Stomach (tissue), 9 donors: ENCODE data around the gene CLIC3. TPM values are rescaled to one million over a fixed set of nuclear protein-coding genes. Genes with fewer than 3 reads are reported as not detected.

Source experiments
- DNase-seq, 2 donors: peaks; one replicate each; pipeline versions ENCODE4 v3.0.0 to v3.0.0-alpha.2; 2013 to 2019
- H3K27ac ChIP-seq, 5 donors: fragments of 200-600 bp in 4 of 5; sonication (generic) in 4 of 5; one replicate each; pipeline ENCODE4 v1.5.1; 2013 to 2019; ENCODE audit warnings: mild to moderate bottlenecking in 1 of 5, moderate library complexity in 1 of 5
- H3K27me3 ChIP-seq, 3 donors: fragments of 200-600 bp; sonication (generic); one replicate each; pipeline ENCODE4 v1.5.1; 2017 to 2019; ENCODE audit warnings: mixed run types in 1 of 3
- H3K36me3 ChIP-seq, 4 donors: fragments of 200-600 bp; sonication (generic); 1 replicate in 3 of 4; 2 replicates in 1 of 4; pipeline ENCODE4 v1.5.1; 2016 to 2019
- H3K4me1 ChIP-seq, 4 donors: fragments of 200-600 bp; sonication (generic); one replicate each; pipeline ENCODE4 v1.5.1; 2016 to 2019
- H3K4me3 ChIP-seq, 4 donors: fragments of 200-600 bp; sonication (generic) in 3 of 4; one replicate each; pipeline ENCODE4 v1.5.1; 2016 to 2019; ENCODE audit warnings: mild to moderate bottlenecking in 1 of 4
- H3K9me3 ChIP-seq, 4 donors: fragments of 200-600 bp; sonication (generic); one replicate each; pipeline ENCODE4 v1.5.1; 2016 to 2019
- CTCF ChIP-seq, 7 experiments: fragments of 450-650 bp in 4 of 7; fragments of 200-600 bp in 3 of 7; sonication (generic) in 3 of 7; IDR thresholded peaks; one replicate each; pipeline ENCODE4 v1.5.1; 2016 to 2019; ENCODE audit warnings: antibody characterized with exemption in 7 of 7, control low read depth in 2 of 7, mild to moderate bottlenecking in 1 of 7
- EP300 ChIP-seq: sonication (generic); formaldehyde crosslinking; IDR thresholded peaks from one replicate; pipeline ENCODE4 v1.6.1; 2017; ENCODE audit warnings: antibody characterized with exemption
- POLR2A ChIP-seq, 4 donors: fragments of 450-650 bp; IDR thresholded peaks; one replicate each; pipeline ENCODE4 v1.6.1; 2016; ENCODE audit warnings: antibody characterized with exemption in 4 of 4, control low read depth in 2 of 4, mild to moderate bottlenecking in 1 of 4, moderate library complexity in 1 of 4
- POLR2AphosphoS5 ChIP-seq, 3 donors: sonication (generic); formaldehyde crosslinking; IDR thresholded peaks; one replicate each; pipeline ENCODE4 v1.6.1; 2016; ENCODE audit warnings: antibody characterized with exemption in 3 of 3
- WGBS, 5 donors: extraction: QIAGEN DNeasy Blood & Tissue Kit in 3 of 5; methylation state at CpG; one replicate each; pipeline versions ENCODE4 v1.1.5 to v1.1.7; 2013 to 2018; 5-methylcytosine and 5-hydroxymethylcytosine counted together
- intact Hi-C: fragments of 100-400 bp; cut with DNase I; formaldehyde crosslinking; loops from one replicate; pipeline ENCODE4 v1.15.1; 2023; ENCODE audit warnings: low total_unique reads
- polyA plus RNA-seq, 3 donors: library from polyadenylated mRNA; stranded (reverse); fragments of 200-250 nt; gene quantifications; one replicate each; pipeline ENCODE4 v1.2.3, GENCODE V29; 2013
- total RNA-seq, 5 donors: library from RNA; depleted of rRNA; stranded (reverse); fragments of >200 nt; gene quantifications; one replicate each; pipeline versions ENCODE4 v1.1.0 to v1.2.3, GENCODE V29; 2014 to 2016
- donor health status: healthy with polysubstance abuse.
- donor health status: Bipolar disorder and iron deficiency.
- donor health status: healthy.

The CLIC3 gene
- total and polyA plus RNA-seq, 8 donors: 3.3 to 70.9 (median 9.7) TPM; not detected in 4

- peak overlapping the region in 4 of 5 donors; percentile 7 to 51 (median 14) for H3K27ac ChIP-seq
- no peaks in the 10 kb centered on the region for H3K9me3 ChIP-seq
- WGBS, 5 donors: 67 to 84% (median 70%) methylated on average over 13 to 17 of the region's 17 CpGs
- peaks cover 12 to 69% (median 34%) of the 10 kb centered on the region in 3 donors for H3K27me3 ChIP-seq
- no peak for DNase-seq
- intact Hi-C loops: no loop called here
- TF ChIP-seq POLR2A (IDR thresholded peaks at IDR 0.05): no peak
- TF ChIP-seq POLR2AphosphoS5 (IDR thresholded peaks at IDR 0.05): no peak
- TF ChIP-seq EP300: no peak
- no peak for TF ChIP-seq CTCF (IDR thresholded peaks at IDR 0.05)
- H3K4me3 ChIP-seq: no peak overlapping the region
- no peaks in the 10 kb centered on the region for H3K36me3 ChIP-seq
- H3K4me1 ChIP-seq: peaks cover 15 to 30% (median 30%) of the 10 kb centered on the region in 4 donors
These were observed 14.7 kb downstream of the CLIC3 start for GRCh38 chr9:136981588-136982231.

DNA sequence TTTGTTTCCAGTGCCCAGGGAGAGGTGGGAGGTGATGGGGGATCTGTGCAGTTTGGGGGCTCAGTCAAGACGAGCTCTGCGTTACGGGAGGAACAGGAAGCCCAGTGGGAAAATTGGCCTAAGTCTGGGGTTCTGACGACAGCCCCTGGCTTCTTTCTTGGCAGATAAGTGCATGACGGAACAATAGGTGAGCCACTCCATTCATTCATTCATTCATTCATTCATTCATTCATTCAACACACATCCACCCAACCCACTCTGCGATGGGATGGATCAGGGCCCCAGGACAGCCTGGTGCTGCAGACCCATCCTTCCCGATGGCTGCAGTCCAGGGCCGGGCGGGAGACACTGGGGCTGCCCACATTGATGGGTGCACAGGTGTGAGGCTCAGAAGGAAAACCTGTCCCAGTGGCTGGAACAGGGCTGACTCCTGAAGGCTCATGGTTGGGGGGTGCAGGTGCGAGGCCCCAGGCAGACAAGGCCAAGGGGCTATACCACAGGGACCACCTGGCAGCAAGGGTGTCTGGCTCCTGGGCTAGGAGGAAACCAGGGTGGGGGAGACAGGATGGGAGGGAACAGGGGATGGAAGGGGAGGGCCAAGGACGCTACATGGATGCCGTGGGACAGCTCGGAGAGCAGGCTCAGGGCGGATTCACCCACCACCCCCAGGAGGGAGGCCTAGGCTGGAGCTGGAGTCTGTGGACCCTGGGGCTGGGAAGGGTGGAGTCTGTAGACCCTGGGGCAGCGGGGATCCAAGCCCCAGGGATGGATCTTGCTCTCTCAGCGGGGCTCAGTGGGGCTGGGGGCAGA lies 15.5 kb downstream of the CLIC3 start:
- Histone ChIP-seq H3K9me3 (no peaks in the 10 kb centered on the region), H3K4me1 (peaks cover 15 to 38% (median 34%) of the 10 kb centered on the region in 4 donors), H3K27ac (peak overlapping the region in 4 of 5 donors; percentile 9 to 51 (median 26)), H3K36me3 (no peaks in the 10 kb centered on the region), H3K4me3 (no peak overlapping the region), H3K27me3 (peaks cover 12 to 67% (median 29%) of the 10 kb centered on the region in 3 donors)
- 86 to 91% (median 90%) methylated on average over 11 to 16 of the region's 16 CpGs for WGBS, 5 donors
- no peak for DNase-seq
- intact Hi-C loops: no loop called here
- TF ChIP-seq POLR2A (IDR thresholded peaks at IDR 0.05) (no peak), EP300 (no peak), POLR2AphosphoS5 (IDR thresholded peaks at IDR 0.05) (no peak), CTCF (IDR thresholded peaks at IDR 0.05) (no peak)

GRCh38 chr9:136979769-136980587 lies 16.4 kb downstream of the CLIC3 start:
- peaks cover 4 to 58% (median 20%) of the 10 kb centered on the region in 3 donors for H3K27me3 ChIP-seq
- no peaks in the 10 kb centered on the region for H3K9me3 ChIP-seq
- H3K4me3 ChIP-seq: peak overlapping the region in 1 of 4 donors; percentile 6
- DNase-seq: no peak
- intact Hi-C loops: no loop called here
- H3K36me3 ChIP-seq: no peaks in the 10 kb centered on the region
- peaks cover 16 to 42% (median 32%) of the 10 kb centered on the region in 4 donors for H3K4me1 ChIP-seq
- no peak overlapping the region for H3K27ac ChIP-seq
- WGBS, 5 donors: 81 to 89% (median 87%) methylated on average over 10 to 26 of the region's 26 CpGs
- TF ChIP-seq POLR2A (IDR thresholded peaks at IDR 0.05) (no peak), CTCF (IDR thresholded peaks at IDR 0.05) (no peak), POLR2AphosphoS5 (IDR thresholded peaks at IDR 0.05) (no peak), EP300 (no peak)
